SK-N-SH (cell line): Measurements from ENCODE around the gene VAPB.

ENCODE experiments used
- CTCF ChIP-seq: fragments of 200-600 bp; sonication (generic); IDR thresholded peaks from 2 replicates; pipeline ENCODE4 v1.6.1; 2017; ENCODE audit warnings: antibody characterized with exemption, mild to moderate bottlenecking, moderate library complexity
- EZH2phosphoT487 ChIP-seq: fragments of 200-600 bp; sonication (generic); IDR thresholded peaks from 2 replicates; pipeline ENCODE4 v1.6.1; 2017; ENCODE audit warnings: low read depth, mixed run types, mild to moderate bottlenecking, antibody characterized with exemption, moderate library complexity, borderline replicate concordance
- FOXM1 ChIP-seq: IDR thresholded peaks from 2 replicates; pipeline ENCODE4 v1.4.0; 2012; ENCODE audit warnings: low read depth, mild to moderate bottlenecking
- GABPA ChIP-seq: IDR thresholded peaks from 2 replicates; pipeline ENCODE4 v1.4.0; 2012; ENCODE audit warnings: low read depth, mild to moderate bottlenecking
- JUND ChIP-seq: IDR thresholded peaks from 2 replicates; pipeline ENCODE4 v1.4.0; 2012
- REST ChIP-seq: IDR thresholded peaks from 2 replicates; pipeline ENCODE4 v1.6.1; 2012; ENCODE audit warnings: mild to moderate bottlenecking, low read depth, low read length, moderate library complexity
- RFX5 ChIP-seq: IDR thresholded peaks from 2 replicates; pipeline ENCODE4 v1.6.1; 2012; ENCODE audit warnings: mild to moderate bottlenecking, improper control_type of control experiment, low read length
- SIN3A ChIP-seq: IDR thresholded peaks from 2 replicates; pipeline ENCODE4 v1.6.1; 2012; ENCODE audit warnings: low read depth, mild to moderate bottlenecking, low read length, moderate library complexity, borderline replicate concordance
- TAF1 ChIP-seq: IDR thresholded peaks from 2 replicates; pipeline ENCODE4 v1.6.1; 2012; ENCODE audit warnings: low read depth, mild to moderate bottlenecking, low read length, moderate library complexity, borderline replicate concordance

GRCh38 chr20:58497724-58498469, 108.9 kb downstream of the VAPB start:
- TF ChIP-seq CTCF (no peak), SIN3A (no peak), JUND (no peak), RFX5 (no peak), REST (no peak), FOXM1 (no peak), GABPA (no peak), EZH2phosphoT487 (no peak), TAF1 (no peak)
